ENCODE data around the gene ESR1. TPM values are rescaled to one million over a fixed set of nuclear protein-coding genes. Genes with fewer than 3 reads are reported as not detected.

Gene ESR1
- total RNA-seq, 4 donors from 2014 or later: 0.13 to 7.4 TPM; not detected in 2

GRCh38 chr6:152124429-152125074 lies 317.1 kb downstream of the ESR1 start:
- TF ChIP-seq CTCF (IDR thresholded peaks at IDR 0.05) (peak in 5 of 6 experiments; percentile 46 to 64 (median 58)), POLR2A (IDR thresholded peaks at IDR 0.05) (no peak)
- Histone ChIP-seq H3K4me1 (no peaks in the 10 kb centered on the region), H3K27ac (no peak overlapping the region), H3K9me3 (no peaks in the 10 kb centered on the region), H3K4me3 (no peak overlapping the region), H3K36me3 (peaks cover 0 to 35% (median 0%) of the 10 kb centered on the region in 3 donors), H3K27me3 (no peaks in the 10 kb centered on the region)
- DNase-seq: no peak

- Histone ChIP-seq H3K27ac (no peak overlapping the region), H3K4me1 (no peaks in the 10 kb centered on the region), H3K9me3 (no peaks in the 10 kb centered on the region), H3K27me3 (no peaks in the 10 kb centered on the region), H3K4me3 (no peak overlapping the region), H3K36me3 (peaks cover 0 to 15% (median 0%) of the 10 kb centered on the region in 3 donors)
- DNase-seq: no peak
- TF ChIP-seq CTCF (IDR thresholded peaks at IDR 0.05) (no peak), POLR2A (IDR thresholded peaks at IDR 0.05) (no peak)
These were observed 320.1 kb downstream of the ESR1 start for GRCh38 chr6:152127432-152128165.

- H3K4me3 ChIP-seq: peak overlapping the region in 2 of 4 donors; percentile 3 to 37
- no peaks in the 10 kb centered on the region for H3K4me1 ChIP-seq
- no peak for DNase-seq
- H3K27me3 ChIP-seq: no peaks in the 10 kb centered on the region
- peaks cover 0 to 32% (median 0%) of the 10 kb centered on the region in 3 donors for H3K36me3 ChIP-seq
- no peaks in the 10 kb centered on the region for H3K9me3 ChIP-seq
- no peak for TF ChIP-seq POLR2A (IDR thresholded peaks at IDR 0.05)
- TF ChIP-seq CTCF (IDR thresholded peaks at IDR 0.05): no peak
- peak overlapping the region; percentile 11 to 79 (median 38) for H3K27ac ChIP-seq
These were observed 322.2 kb downstream of the ESR1 start for GRCh38 chr6:152129691-152130151.

- H3K4me1 ChIP-seq: no peaks in the 10 kb centered on the region
- no peak for DNase-seq
- no peaks in the 10 kb centered on the region for H3K9me3 ChIP-seq
- H3K36me3 ChIP-seq: peaks cover 0 to 40% (median 0%) of the 10 kb centered on the region in 3 donors
- H3K27ac ChIP-seq: no peak overlapping the region
- H3K4me3 ChIP-seq: no peak overlapping the region
- no peaks in the 10 kb centered on the region for H3K27me3 ChIP-seq
- TF ChIP-seq POLR2A (IDR thresholded peaks at IDR 0.05): no peak
- no peak for TF ChIP-seq CTCF (IDR thresholded peaks at IDR 0.05)
These were observed 323.0 kb downstream of the ESR1 start for GRCh38 chr6:152130441-152130840.

- peak overlapping the region in 1 of 4 donors; percentile 23 for H3K27ac ChIP-seq
- H3K36me3 ChIP-seq: peaks cover 0 to 60% (median 0%) of the 10 kb centered on the region in 3 donors
- no peaks in the 10 kb centered on the region for H3K9me3 ChIP-seq
- no peaks in the 10 kb centered on the region for H3K4me1 ChIP-seq
- TF ChIP-seq CTCF (IDR thresholded peaks at IDR 0.05): no peak
- no peak for TF ChIP-seq POLR2A (IDR thresholded peaks at IDR 0.05)
- no peaks in the 10 kb centered on the region for H3K27me3 ChIP-seq
- no peak for DNase-seq
- H3K4me3 ChIP-seq: no peak overlapping the region
These were observed 328.4 kb downstream of the ESR1 start for GRCh38 chr6:152135755-152136448.
